HepG2 (cell line): Measurements from ENCODE around the gene RAN. TPM values are rescaled to one million over a fixed set of nuclear protein-coding genes. Genes with fewer than 3 reads are reported as not detected.

Experiments used
- ATAC-seq: fragments of 200-7000 bp; cut with Tn5 transposase; 3 replicates; pipeline ENCODE4 v1.9.1; 2020; ENCODE audit warnings: mild to moderate bottlenecking, moderate library complexity
- BruUV-seq: library from RNA; stranded (reverse); fragments of 400-500 nt; replicated peaks from 2 replicates; lab custom pipeline; 2021; lab: Mats Ljungman, UMichigan
- CTCF ChIA-PET: fragments of 300-600 bp; formaldehyde crosslinking; extraction: SDS; loops from one replicate; lab custom pipeline; 2021; ENCODE audit warnings: low total read pairs, inconsistent platforms, low intra/inter-chr PET ratio; lab: Yijun Ruan, JAX
- POLR2A ChIA-PET: fragments of 350-600 bp; sonication (Branson Sonifier 250); formaldehyde crosslinking; loops from one replicate; lab custom pipeline; 2020; ENCODE audit warnings: antibody characterized with exemption, inconsistent platforms; lab: Yijun Ruan, JAX
- DNase-seq: peaks from one replicate; pipeline ENCODE4 v3.0.0-alpha.2; 2015; ENCODE audit warnings: low spot score
- FAIRE-seq: peaks from 3 replicates; lab custom pipeline; 2011; peaks lifted over from hg19 to GRCh38; lab: Jason Lieb, UNC
- H2AFZ ChIP-seq: one replicate; pipeline ENCODE4 v1.6.1; 2011; ENCODE audit warnings: low read length, inconsistent platforms
- H3K27ac ChIP-seq: fragments of 300-600 bp; 3 replicates; pipeline ENCODE4 v1.8.0; 2011; ENCODE audit warnings: mixed run types, mild to moderate bottlenecking, mixed read lengths, low read length, inconsistent platforms; ENCODE audit not compliant: insufficient read depth; ENCODE audit errors: extremely low read length
- H3K27me3 ChIP-seq, 2 experiments: fragments of 200-600 bp in 1 of 2; 2 replicates in 1 of 2; 3 replicates in 1 of 2; pipeline versions ENCODE4 v1.6.0 to v1.8.0; 2011; ENCODE audit warnings: low read length in 2 of 2, mild to moderate bottlenecking in 2 of 2, moderate library complexity in 2 of 2, inconsistent platforms in 1 of 2; ENCODE audit not compliant: insufficient read depth in 2 of 2, control insufficient read depth in 1 of 2
- H3K36me3 ChIP-seq, 2 experiments: fragments of 200-600 bp in 1 of 2; replicated peaks in 1 of 2; 2 replicates in 1 of 2; 3 replicates in 1 of 2; pipeline versions ENCODE4 v1.5.1 to v1.8.0; 2011; ENCODE audit warnings: low read length in 2 of 2, inconsistent platforms in 1 of 2; ENCODE audit not compliant: insufficient read depth in 2 of 2, control insufficient read depth in 1 of 2
- H3K4me1 ChIP-seq: 2 replicates; pipeline ENCODE4 v1.5.1; 2012; ENCODE audit warnings: low read length, inconsistent platforms; ENCODE audit not compliant: insufficient read depth
- H3K4me2 ChIP-seq: 2 replicates; pipeline ENCODE4 v1.6.0; 2011; ENCODE audit warnings: low read depth, low read length, inconsistent platforms
- H3K4me3 ChIP-seq, 3 experiments: fragments of 200-600 bp in 1 of 3; sonication (generic), shearing (Covaris generic) in 1 of 3; replicated peaks in 1 of 3; 2 replicates each; pipeline ENCODE4 v1.5.1; 2011 to 2016; ENCODE audit warnings: low read length in 3 of 3, inconsistent platforms in 2 of 3, low read depth in 2 of 3, mild to moderate bottlenecking in 2 of 3, control low read depth in 1 of 3, mixed read lengths in 1 of 3; ENCODE audit not compliant: insufficient read depth in 1 of 3
- H3K79me2 ChIP-seq: one replicate; pipeline ENCODE4 v1.6.1; 2011; ENCODE audit warnings: low read length, inconsistent platforms; ENCODE audit not compliant: insufficient read depth
- H3K9ac ChIP-seq: 2 replicates; pipeline ENCODE4 v1.6.0; 2011; ENCODE audit warnings: mild to moderate bottlenecking, low read depth, low read length, inconsistent platforms; ENCODE audit not compliant: insufficient read depth
- H3K9me3 ChIP-seq: 2 replicates; pipeline ENCODE4 v1.5.1; 2012; ENCODE audit warnings: mild to moderate bottlenecking, low read length
- H4K20me1 ChIP-seq: 2 replicates; pipeline ENCODE4 v1.6.0; 2011; ENCODE audit warnings: inconsistent platforms, mild to moderate bottlenecking, low read length, moderate library complexity; ENCODE audit not compliant: insufficient read depth
- ARNT2 ChIP-seq: sonication (generic); formaldehyde crosslinking; IDR thresholded peaks from 2 replicates; pipeline ENCODE4 v1.8.0; 2022; ENCODE audit warnings: mild to moderate bottlenecking, low read depth, missing genetic modification reagents, moderate library complexity
- DNMT3B ChIP-seq: conservative IDR thresholded peaks from 2 replicates; pipeline ENCODE4 v1.6.1; 2016; ENCODE audit warnings: missing biosample characterization, control low read depth
- HMG20A ChIP-seq: IDR thresholded peaks from 2 replicates; pipeline ENCODE4 v1.6.1; 2016; ENCODE audit warnings: borderline replicate concordance
- HMGXB4 ChIP-seq, 2 experiments: sonication (generic) in 1 of 2; formaldehyde crosslinking in 1 of 2; IDR thresholded peaks; 2 replicates each; pipeline versions ENCODE4 v1.4.0 to v1.6.1; 2018 to 2020; ENCODE audit warnings: missing genetic modification reagents in 2 of 2, borderline replicate concordance in 1 of 2, low read depth in 1 of 2, mild to moderate bottlenecking in 1 of 2, missing biosample characterization in 1 of 2
- HNF4A ChIP-seq: sonication (generic); formaldehyde crosslinking; IDR thresholded peaks from 2 replicates; pipeline ENCODE4 v1.4.0; 2020; ENCODE audit warnings: missing genetic modification reagents
- KLF16 ChIP-seq, 2 experiments: sonication (generic) in 1 of 2; formaldehyde crosslinking in 1 of 2; IDR thresholded peaks; 2 replicates each; pipeline versions ENCODE4 v1.6.1 to v1.8.0; 2016 to 2023; ENCODE audit warnings: missing genetic modification reagents in 2 of 2, missing compliant biosample characterization in 1 of 2
- NCOA2 ChIP-seq: sonication (generic); formaldehyde crosslinking; IDR thresholded peaks from 2 replicates; pipeline ENCODE4 v1.8.0; 2022; ENCODE audit warnings: inconsistent platforms
- NR2F2 ChIP-seq: IDR thresholded peaks from 2 replicates; pipeline ENCODE4 v1.6.1; 2012; ENCODE audit warnings: low read depth, inconsistent platforms, borderline replicate concordance
- PITX1 ChIP-seq: sonication (generic); formaldehyde crosslinking; IDR thresholded peaks from 2 replicates; pipeline ENCODE4 v1.5.1; 2020; ENCODE audit warnings: mild to moderate bottlenecking, missing genetic modification reagents
- POLR2A ChIP-seq, 2 experiments: IDR thresholded peaks; 2 replicates each; pipeline ENCODE4 v1.6.1; 2011; ENCODE audit warnings: low read depth in 2 of 2, low read length in 2 of 2, mild to moderate bottlenecking in 1 of 2, moderate library complexity in 1 of 2; ENCODE audit not compliant: insufficient read depth in 1 of 2
- SMAD3 ChIP-seq: sonication (generic); formaldehyde crosslinking; IDR thresholded peaks from 2 replicates; pipeline ENCODE4 v1.4.0; 2020; ENCODE audit warnings: missing genetic modification reagents
- THAP7 ChIP-seq: sonication (generic); formaldehyde crosslinking; IDR thresholded peaks from 2 replicates; pipeline ENCODE4 v1.8.1; 2023; ENCODE audit warnings: mild to moderate bottlenecking, missing genetic modification reagents
- ZBTB4 ChIP-seq: sonication (generic); formaldehyde crosslinking; IDR thresholded peaks from 2 replicates; pipeline ENCODE4 v1.4.0; 2020; ENCODE audit warnings: missing genetic modification reagents, mild to moderate bottlenecking, borderline replicate concordance
- ZNF704 ChIP-seq: sonication (generic); formaldehyde crosslinking; IDR thresholded peaks from 2 replicates; pipeline ENCODE4 v1.8.1; 2023; ENCODE audit warnings: mild to moderate bottlenecking, inconsistent platforms, moderate library complexity, missing genetic modification reagents, borderline replicate concordance
- ZNF724P ChIP-seq: sonication (generic); formaldehyde crosslinking; IDR thresholded peaks from 2 replicates; pipeline ENCODE4 v1.8.0; 2022; ENCODE audit warnings: missing genetic modification reagents, borderline replicate concordance
- ZNF737 ChIP-seq: sonication (generic); formaldehyde crosslinking; IDR thresholded peaks from 2 replicates; pipeline ENCODE4 v1.5.0; 2020; ENCODE audit warnings: missing genetic modification reagents, mild to moderate bottlenecking, borderline replicate concordance
- ZNF816 ChIP-seq: sonication (generic); formaldehyde crosslinking; IDR thresholded peaks from 2 replicates; pipeline ENCODE4 v1.8.0; 2022; ENCODE audit warnings: missing genetic modification reagents, mild to moderate bottlenecking, borderline replicate concordance
- WGBS: methylation state at CpG from one replicate; pipeline ENCODE4 v1.1.6; 2017; ENCODE audit warnings: low lambda C conversion rate; 5-methylcytosine and 5-hydroxymethylcytosine counted together
- in situ Hi-C: cut with HindIII; loops from 2 replicates; pipeline ENCODE4 v1.10.0; 2017; ENCODE audit warnings: low pct_unique_long_range_greater_than_20kb; ENCODE audit not compliant: extremely low pct_ligation_motif_present
- intact Hi-C: fragments of 100-400 bp; cut with micrococcal nuclease; formaldehyde crosslinking; loops from one replicate; pipeline ENCODE4 v1.10.0; 2022; ENCODE audit not compliant: unreplicated experiment
- polyA plus RNA-seq, 8 experiments: library from polyadenylated mRNA; depleted of rRNA in 3 of 8; stranded (reverse) in 7 of 8; unstranded in 1 of 8; fragments of >200 nt; fragmentation: Illumina TruSeq in 4 of 8; extraction: Trizol in 4 of 8; gene quantifications; 2 replicates each; pipeline versions ENCODE4 v1.2.1 to v1.2.3, GENCODE V29; 2011 to 2016; ENCODE audit warnings: low read depth in 4 of 8, missing spikeins in 1 of 8, mixed read lengths in 1 of 8; ENCODE audit not compliant: insufficient read depth in 1 of 8
- total RNA-seq, 5 experiments: library from RNA; depleted of rRNA; stranded (reverse); fragments of >200 nt; fragmentation: Illumina TruSeq; extraction: Trizol; gene quantifications; 2 replicates each; pipeline ENCODE4 v1.2.3, GENCODE V29; 2016; ENCODE audit warnings: low read depth in 1 of 5

The RAN gene
- total and polyA plus RNA-seq, 2 of the 13 experiments (the other 11 are each of a cell fraction or from before 2014, with no cell fraction given) = 1,335 to 1,630 TPM

- Histone ChIP-seq H2AFZ (no peak overlapping the region), H3K9ac (peak overlapping the region; percentile 90), H3K27ac (peak overlapping the region; percentile 65), H3K79me2 (peaks cover 22% of the 10 kb centered on the region), H3K27me3 (no peaks in the 10 kb centered on the region; a peak in 1 of 5 replicates), H3K9me3 (no peaks in the 10 kb centered on the region), H3K4me3 (peak overlapping the region; percentile 76 to 82 (median 78)), H4K20me1 (peaks cover 28% of the 10 kb centered on the region), H3K4me2 (peak overlapping the region; percentile 91), H3K4me1 (peaks cover 76% of the 10 kb centered on the region), H3K36me3 (peaks cover 11 to 46% of the 10 kb centered on the region in 2 experiments)
- no peak for FAIRE-seq
- no peak for DNase-seq
- in situ Hi-C loops = loop anchor here (5.0 kb wide), 1 partner anchor 36 kb away; the partner anchor contains the start of gene STX2
- TSS peak; percentile 55 for BruUV-seq
- ATAC-seq = no peak
- CTCF ChIA-PET = no interaction called here
- POLR2A ChIA-PET = no interaction called here
- 39% methylated on average over 4 of the region's 4 CpGs for WGBS
- intact Hi-C loops = no loop called here
- TF ChIP-seq ARNT2 (CRISPR knock-in tag) (no peak), SMAD3 (CRISPR knock-in tag) (0 out of 2 replicates have a peak, but pooled peaks have one; percentile 3), NCOA2 (no peak), KLF16 (CRISPR knock-in tag; IDR thresholded peaks at IDR 0.05) (no peak), ZNF724P (CRISPR knock-in tag) (no peak), POLR2A (IDR thresholded peaks at IDR 0.05; ENCODE audit: insufficient read depth in 1 of 2, low read depth in 2 of 2, low read length in 2 of 2) (0 out of 4 replicates have a peak, but pooled peaks of 1 of the 2 experiments have one; percentile 3), ZBTB4 (no peak), HNF4A (CRISPR knock-in tag) (no peak), ZNF816 (CRISPR knock-in tag) (no peak), DNMT3B (0 out of 2 replicates have a peak, but pooled peaks have one; percentile 21), PITX1 (CRISPR knock-in tag) (no peak), HMG20A (no peak), THAP7 (no peak), NR2F2 (no peak), ZNF737 (CRISPR knock-in tag) (no peak), HMGXB4 (CRISPR knock-in tag; IDR thresholded peaks at IDR 0.05; ENCODE audit: borderline replicate concordance in 1 of 2, low read depth in 1 of 2) (no peak), ZNF704 (CRISPR knock-in tag) (no peak)
Measured at GRCh38 chr12:130873106-130873795, 1.4 kb downstream of the RAN start.
